GM12878 (cell line): ENCODE measurements around the gene ZDHHC22. TPM values are rescaled to one million over a fixed set of nuclear protein-coding genes. Genes with fewer than 3 reads are reported as not detected.

Experiments used
- ATAC-seq: fragments of 200-7000 bp; cut with Tn5 transposase; 3 replicates; pipeline ENCODE4 v1.9.1; 2020; ENCODE audit warnings: mild to moderate bottlenecking, moderate library complexity
- BruUV-seq: library from RNA; stranded (reverse); fragments of 400-500 nt; replicated peaks from 2 replicates; lab custom pipeline; 2021; lab: Mats Ljungman, UMichigan
- CTCF ChIA-PET: fragments of 300-600 bp; sonication (Branson Sonifier 250); formaldehyde crosslinking; extraction: SDS; loops from one replicate; lab custom pipeline; 2021; ENCODE audit warnings: inconsistent platforms; lab: Yijun Ruan, JAX
- POLR2A ChIA-PET: fragments of 350-600 bp; formaldehyde crosslinking; extraction: SDS; loops from one replicate; lab custom pipeline; 2021; ENCODE audit warnings: inconsistent platforms; lab: Charles Lee
- RAD21 ChIA-PET: fragments of 300-600 bp; sonication (Branson Sonifier 250); formaldehyde crosslinking; loops from one replicate; lab custom pipeline; 2023; ENCODE audit warnings: antibody characterized with exemption; ENCODE audit not compliant: unreplicated experiment; lab: Charles Lee
- SMC1A ChIA-PET: fragments of 300-600 bp; sonication (Branson Sonifier 250); formaldehyde crosslinking; loops from one replicate; lab custom pipeline; 2023; ENCODE audit not compliant: unreplicated experiment, uncharacterized antibody; lab: Charles Lee
- DNase-seq: peaks from one replicate; pipeline ENCODE4 v3.0.0-alpha.2; 2011; ENCODE audit warnings: low read depth, low spot score
- FAIRE-seq: peaks from 3 replicates; lab custom pipeline; 2011; peaks lifted over from hg19 to GRCh38; lab: Jason Lieb, UNC
- H2AFZ ChIP-seq: 2 replicates; pipeline ENCODE4 v1.6.0; 2011; ENCODE audit warnings: low read depth, low read length, control low read depth; ENCODE audit not compliant: control insufficient read depth
- H3K27ac ChIP-seq: 2 replicates; pipeline ENCODE4 v1.5.1; 2011; ENCODE audit warnings: control low read depth; ENCODE audit not compliant: control insufficient read depth, insufficient read depth
- H3K27me3 ChIP-seq, 2 experiments: replicated peaks in 1 of 2; 2 replicates each; pipeline versions ENCODE4 v1.6.0 to v1.6.1; 2011; ENCODE audit warnings: low read length in 1 of 2; ENCODE audit not compliant: control insufficient read depth in 2 of 2, insufficient read depth in 2 of 2
- H3K36me3 ChIP-seq, 2 experiments: 2 replicates each; pipeline ENCODE4 v1.5.1; 2011; ENCODE audit warnings: low read length in 1 of 2; ENCODE audit not compliant: control insufficient read depth in 2 of 2, insufficient read depth in 2 of 2
- H3K4me1 ChIP-seq: 2 replicates; pipeline ENCODE4 v1.6.1; 2011; ENCODE audit warnings: mild to moderate bottlenecking, low read length, moderate library complexity, mixed read lengths; ENCODE audit not compliant: control insufficient read depth, insufficient read depth
- H3K4me2 ChIP-seq: 2 replicates; pipeline ENCODE4 v1.6.0; 2011; ENCODE audit warnings: control low read depth; ENCODE audit not compliant: control insufficient read depth, insufficient read depth
- H3K4me3 ChIP-seq: fragments of 200-600 bp; sonication (generic); 2 replicates; pipeline ENCODE4 v1.5.1; 2016
- H3K79me2 ChIP-seq: 2 replicates; pipeline ENCODE4 v1.6.0; 2011; ENCODE audit warnings: low read length; ENCODE audit not compliant: control insufficient read depth, insufficient read depth
- H3K9ac ChIP-seq: 2 replicates; pipeline ENCODE4 v1.8.0; 2011; ENCODE audit warnings: low read length, control low read depth, mixed read lengths; ENCODE audit not compliant: control insufficient read depth, insufficient read depth
- H3K9me3 ChIP-seq: replicated peaks from 3 replicates; pipeline ENCODE4 v1.5.1; 2011; ENCODE audit warnings: mild to moderate bottlenecking, low read length; ENCODE audit not compliant: control insufficient read depth, insufficient read depth
- H4K20me1 ChIP-seq: 2 replicates; pipeline ENCODE4 v1.6.0; 2011; ENCODE audit not compliant: control insufficient read depth, insufficient read depth
- ATF7 ChIP-seq: fragments of 450-650 bp; IDR thresholded peaks from 2 replicates; pipeline ENCODE4 v1.6.1; 2016; ENCODE audit warnings: low read depth, mild to moderate bottlenecking
- BHLHE40 ChIP-seq, 2 experiments: fragments of 450-650 bp in 1 of 2; IDR thresholded peaks; 2 replicates each; pipeline ENCODE4 v1.6.1; 2011 to 2017; ENCODE audit warnings: low read depth in 2 of 2, borderline replicate concordance in 1 of 2, improper control_type of control experiment in 1 of 2, low read length in 1 of 2, mild to moderate bottlenecking in 1 of 2
- CBX3 ChIP-seq: fragments of 200-600 bp; sonication (generic); IDR thresholded peaks from 2 replicates; pipeline ENCODE4 v1.6.1; 2016; ENCODE audit warnings: low read depth, borderline replicate concordance
- KDM1A ChIP-seq: fragments of 200-600 bp; sonication (generic); IDR thresholded peaks from 2 replicates; pipeline ENCODE4 v1.6.1; 2016; ENCODE audit warnings: borderline replicate concordance
- NRF1 ChIP-seq: conservative IDR thresholded peaks from 2 replicates; pipeline ENCODE4 v1.6.1; 2011; ENCODE audit warnings: mild to moderate bottlenecking, low read depth, low read length, improper control_type of control experiment
- RBBP5 ChIP-seq: fragments of 200-600 bp; sonication (generic); conservative IDR thresholded peaks from 2 replicates; pipeline ENCODE4 v1.6.1; 2016
- SIX5 ChIP-seq: IDR thresholded peaks from 2 replicates; pipeline ENCODE4 v1.6.1; 2011; ENCODE audit warnings: mild to moderate bottlenecking, low read depth, low read length, moderate library complexity; ENCODE audit not compliant: severe bottlenecking
- SMAD1 ChIP-seq: fragments of 450-650 bp; IDR thresholded peaks from 2 replicates; pipeline ENCODE4 v1.6.1; 2018; ENCODE audit warnings: mild to moderate bottlenecking, low read depth; ENCODE audit not compliant: partially characterized antibody
- ZSCAN29 ChIP-seq: fragments of 450-650 bp; IDR thresholded peaks from 2 replicates; pipeline ENCODE4 v1.6.1; 2017; ENCODE audit warnings: mild to moderate bottlenecking, moderate library complexity
- WGBS: methylation state at CpG from one replicate; pipeline ENCODE4 v1.1.6; 2016; ENCODE audit warnings: low lambda C conversion rate; ENCODE audit not compliant: insufficient replicate concordance, insufficient coverage; ENCODE audit errors: missing lambda C conversion rate; 5-methylcytosine and 5-hydroxymethylcytosine counted together
- in situ Hi-C: fragments of 300-500 bp; cut with MboI; formaldehyde crosslinking; loops from 9 replicates; pipeline ENCODE4 v1.14.3; 2018; ENCODE audit warnings: mixed read lengths
- intact Hi-C: fragments of 100-400 bp; cut with micrococcal nuclease; formaldehyde crosslinking; loops from one replicate; pipeline ENCODE4 v1.14.2; 2022; ENCODE audit not compliant: unreplicated experiment
- polyA plus RNA-seq, 11 experiments: library from polyadenylated mRNA; depleted of rRNA in 4 of 11; unstranded in 6 of 11; stranded (reverse) in 5 of 11; fragments of >200 nt; fragmentation: Nextera tagmentation in 4 of 11; fragmentation: Illumina TruSeq in 1 of 11; extraction: Ambion mirVana in 4 of 11; extraction: Trizol in 1 of 11; gene quantifications; 1 replicate in 1 of 11; 2 replicates in 10 of 11; pipeline versions ENCODE4 v1.2.1 to v1.2.3, GENCODE V29; 2011 to 2016; ENCODE audit warnings: inconsistent platforms in 2 of 11, missing spikeins in 2 of 11, low read depth in 1 of 11
- total RNA-seq, 4 experiments: library from RNA; depleted of rRNA in 3 of 4; stranded (reverse); fragments of >200 nt in 3 of 4; fragmentation: Illumina TruSeq in 1 of 4; extraction: Trizol in 1 of 4; gene quantifications; 2 replicates each; pipeline versions ENCODE4 v1.2.1 to v1.2.3, GENCODE V29; 2013 to 2021
- TF ChIP-seq, protein P1 (sequence below): fragments of 450-650 bp; formaldehyde crosslinking; IDR thresholded peaks from 2 replicates; pipeline ENCODE4 v1.4.0; 2020; ENCODE audit warnings: mild to moderate bottlenecking, moderate library complexity
- TF ChIP-seq, protein P2 (sequence below), 3 experiments: IDR thresholded peaks in 2 of 3; conservative IDR thresholded peaks in 1 of 3; 2 replicates each; pipeline ENCODE4 v1.5.1; 2011; ENCODE audit warnings: low read depth in 3 of 3, low read length in 3 of 3, mild to moderate bottlenecking in 3 of 3, control low read depth in 2 of 3, moderate library complexity in 2 of 3, inconsistent platforms in 1 of 3, mixed read lengths in 1 of 3; ENCODE audit not compliant: control insufficient read depth in 2 of 3, insufficient read depth in 1 of 3; ENCODE audit errors: extremely low read depth in 1 of 3
- TF ChIP-seq, protein P3 (sequence below): fragments of 450-650 bp; formaldehyde crosslinking; IDR thresholded peaks from 2 replicates; pipeline ENCODE4 v1.5.0; 2022; ENCODE audit warnings: mild to moderate bottlenecking, missing genetic modification characterization

Gene ZDHHC22
- total and polyA plus RNA-seq, 10 of the 15 experiments (the other 5 are each of a cell fraction or from before 2014, with no cell fraction given): 0.06 TPM; not detected in 9

- TF ChIP-seq ZSCAN29 (no peak), ATF7 (no peak), CBX3 (no peak), RBBP5 (no peak), NRF1 (no peak), BHLHE40 (IDR thresholded peaks at IDR 0.05; ENCODE audit: borderline replicate concordance in 1 of 2, low read depth in 2 of 2, low read length in 1 of 2) (no peak), SIX5 (no peak), KDM1A (no peak), SMAD1 (no peak)
- TF ChIP-seq, protein P1, sequence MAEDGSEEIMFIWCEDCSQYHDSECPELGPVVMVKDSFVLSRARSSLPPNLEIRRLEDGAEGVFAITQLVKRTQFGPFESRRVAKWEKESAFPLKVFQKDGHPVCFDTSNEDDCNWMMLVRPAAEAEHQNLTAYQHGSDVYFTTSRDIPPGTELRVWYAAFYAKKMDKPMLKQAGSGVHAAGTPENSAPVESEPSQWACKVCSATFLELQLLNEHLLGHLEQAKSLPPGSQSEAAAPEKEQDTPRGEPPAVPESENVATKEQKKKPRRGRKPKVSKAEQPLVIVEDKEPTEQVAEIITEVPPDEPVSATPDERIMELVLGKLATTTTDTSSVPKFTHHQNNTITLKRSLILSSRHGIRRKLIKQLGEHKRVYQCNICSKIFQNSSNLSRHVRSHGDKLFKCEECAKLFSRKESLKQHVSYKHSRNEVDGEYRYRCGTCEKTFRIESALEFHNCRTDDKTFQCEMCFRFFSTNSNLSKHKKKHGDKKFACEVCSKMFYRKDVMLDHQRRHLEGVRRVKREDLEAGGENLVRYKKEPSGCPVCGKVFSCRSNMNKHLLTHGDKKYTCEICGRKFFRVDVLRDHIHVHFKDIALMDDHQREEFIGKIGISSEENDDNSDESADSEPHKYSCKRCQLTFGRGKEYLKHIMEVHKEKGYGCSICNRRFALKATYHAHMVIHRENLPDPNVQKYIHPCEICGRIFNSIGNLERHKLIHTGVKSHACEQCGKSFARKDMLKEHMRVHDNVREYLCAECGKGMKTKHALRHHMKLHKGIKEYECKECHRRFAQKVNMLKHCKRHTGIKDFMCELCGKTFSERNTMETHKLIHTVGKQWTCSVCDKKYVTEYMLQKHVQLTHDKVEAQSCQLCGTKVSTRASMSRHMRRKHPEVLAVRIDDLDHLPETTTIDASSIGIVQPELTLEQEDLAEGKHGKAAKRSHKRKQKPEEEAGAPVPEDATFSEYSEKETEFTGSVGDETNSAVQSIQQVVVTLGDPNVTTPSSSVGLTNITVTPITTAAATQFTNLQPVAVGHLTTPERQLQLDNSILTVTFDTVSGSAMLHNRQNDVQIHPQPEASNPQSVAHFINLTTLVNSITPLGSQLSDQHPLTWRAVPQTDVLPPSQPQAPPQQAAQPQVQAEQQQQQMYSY: no peak
- TF ChIP-seq, protein P2, sequence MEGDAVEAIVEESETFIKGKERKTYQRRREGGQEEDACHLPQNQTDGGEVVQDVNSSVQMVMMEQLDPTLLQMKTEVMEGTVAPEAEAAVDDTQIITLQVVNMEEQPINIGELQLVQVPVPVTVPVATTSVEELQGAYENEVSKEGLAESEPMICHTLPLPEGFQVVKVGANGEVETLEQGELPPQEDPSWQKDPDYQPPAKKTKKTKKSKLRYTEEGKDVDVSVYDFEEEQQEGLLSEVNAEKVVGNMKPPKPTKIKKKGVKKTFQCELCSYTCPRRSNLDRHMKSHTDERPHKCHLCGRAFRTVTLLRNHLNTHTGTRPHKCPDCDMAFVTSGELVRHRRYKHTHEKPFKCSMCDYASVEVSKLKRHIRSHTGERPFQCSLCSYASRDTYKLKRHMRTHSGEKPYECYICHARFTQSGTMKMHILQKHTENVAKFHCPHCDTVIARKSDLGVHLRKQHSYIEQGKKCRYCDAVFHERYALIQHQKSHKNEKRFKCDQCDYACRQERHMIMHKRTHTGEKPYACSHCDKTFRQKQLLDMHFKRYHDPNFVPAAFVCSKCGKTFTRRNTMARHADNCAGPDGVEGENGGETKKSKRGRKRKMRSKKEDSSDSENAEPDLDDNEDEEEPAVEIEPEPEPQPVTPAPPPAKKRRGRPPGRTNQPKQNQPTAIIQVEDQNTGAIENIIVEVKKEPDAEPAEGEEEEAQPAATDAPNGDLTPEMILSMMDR (IDR thresholded peaks at IDR 0.05 in 2 of 3, conservative IDR thresholded peaks at IDR 0.05 in 1 of 3; ENCODE audit: control insufficient read depth in 2 of 3, extremely low read depth in 1 of 3, insufficient read depth in 1 of 3, low read depth in 3 of 3, low read length in 3 of 3): no peak
- TF ChIP-seq, protein P3, sequence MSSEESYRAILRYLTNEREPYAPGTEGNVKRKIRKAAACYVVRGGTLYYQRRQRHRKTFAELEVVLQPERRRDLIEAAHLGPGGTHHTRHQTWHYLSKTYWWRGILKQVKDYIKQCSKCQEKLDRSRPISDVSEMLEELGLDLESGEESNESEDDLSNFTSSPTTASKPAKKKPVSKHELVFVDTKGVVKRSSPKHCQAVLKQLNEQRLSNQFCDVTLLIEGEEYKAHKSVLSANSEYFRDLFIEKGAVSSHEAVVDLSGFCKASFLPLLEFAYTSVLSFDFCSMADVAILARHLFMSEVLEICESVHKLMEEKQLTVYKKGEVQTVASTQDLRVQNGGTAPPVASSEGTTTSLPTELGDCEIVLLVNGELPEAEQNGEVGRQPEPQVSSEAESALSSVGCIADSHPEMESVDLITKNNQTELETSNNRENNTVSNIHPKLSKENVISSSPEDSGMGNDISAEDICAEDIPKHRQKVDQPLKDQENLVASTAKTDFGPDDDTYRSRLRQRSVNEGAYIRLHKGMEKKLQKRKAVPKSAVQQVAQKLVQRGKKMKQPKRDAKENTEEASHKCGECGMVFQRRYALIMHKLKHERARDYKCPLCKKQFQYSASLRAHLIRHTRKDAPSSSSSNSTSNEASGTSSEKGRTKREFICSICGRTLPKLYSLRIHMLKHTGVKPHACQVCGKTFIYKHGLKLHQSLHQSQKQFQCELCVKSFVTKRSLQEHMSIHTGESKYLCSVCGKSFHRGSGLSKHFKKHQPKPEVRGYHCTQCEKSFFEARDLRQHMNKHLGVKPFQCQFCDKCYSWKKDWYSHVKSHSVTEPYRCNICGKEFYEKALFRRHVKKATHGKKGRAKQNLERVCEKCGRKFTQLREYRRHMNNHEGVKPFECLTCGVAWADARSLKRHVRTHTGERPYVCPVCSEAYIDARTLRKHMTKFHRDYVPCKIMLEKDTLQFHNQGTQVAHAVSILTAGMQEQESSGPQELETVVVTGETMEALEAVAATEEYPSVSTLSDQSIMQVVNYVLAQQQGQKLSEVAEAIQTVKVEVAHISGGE (CRISPR knock-in tag): no peak
- intact Hi-C loops (no loop called here), in situ Hi-C loops (no loop called here)
- Histone ChIP-seq H3K4me2 (no peak overlapping the region), H3K79me2 (no peaks in the 10 kb centered on the region), H4K20me1 (no peaks in the 10 kb centered on the region), H3K27ac (no peak overlapping the region), H3K9me3 (no peaks in the 10 kb centered on the region), H3K9ac (no peak overlapping the region), H3K4me3 (no peak overlapping the region), H3K36me3 (peaks cover 12 to 28% of the 10 kb centered on the region in 2 experiments), H2AFZ (no peak overlapping the region), H3K4me1 (no peaks in the 10 kb centered on the region), H3K27me3 (no peaks in the 10 kb centered on the region)
- 100% methylated on average over 1 of the region's 1 CpG for WGBS
- POLR2A ChIA-PET: no interaction called here
- RAD21 ChIA-PET: interaction anchor here (0.9 to 3.4 kb wide), 3 partner anchors 10 to 235 kb away, joined by 3 to 17 read pairs (median 3); no protein-coding TSS in a partner anchor
- CTCF ChIA-PET: interaction anchor here (1.2 to 21.9 kb wide), 3 partner anchors 9 to 39 kb away, joined by 3 to 445 read pairs (median 445); partner anchors contain the start of gene CIPC
- no peak for DNase-seq
- no TSS peak for BruUV-seq
- SMC1A ChIA-PET: interaction anchor here (0.6 to 21.4 kb wide), 4 partner anchors 9 to 41 kb away, joined by 3 to 428 read pairs (median 216); partner anchors contain the start of gene CIPC
- FAIRE-seq: no peak
- ATAC-seq: no peak
Observed at GRCh38 chr14:77110286-77110685, 31.3 kb downstream of the ZDHHC22 start.
